Germinal center (tissue), 1 donor: Measurements from ENCODE around the gene KCNQ5.
"Not testable (repeated sequence)": the region's sequence is repeated elsewhere in the genome, so short reads cannot be mapped to it uniquely, and the experiment has no call there.

ENCODE experiments used
- DNase-seq: peaks from one replicate; pipeline ENCODE4 v3.0.0; 2012; ENCODE audit warnings: mixed read lengths, low spot score

The KCNQ5 gene

GRCh38 chr6:73180763-73181619 lies 559.1 kb downstream of the KCNQ5 start:
- peak; percentile 65 for DNase-seq

GRCh38 chr6:73182021-73182607 lies 560.2 kb downstream of the KCNQ5 start:
- DNase-seq: no peak

- DNase-seq: not testable (repeated sequence)
Observed at GRCh38 chr6:73193302-73193701, 571.4 kb downstream of the KCNQ5 start.

- no peak for DNase-seq
Observed at GRCh38 chr6:73194744-73195143, 572.9 kb downstream of the KCNQ5 start.

GRCh38 chr6:73200247-73200646 lies 578.4 kb downstream of the KCNQ5 start:
- DNase-seq: no peak

- DNase-seq: no peak
Observed at GRCh38 chr6:73200735-73201134, 578.9 kb downstream of the KCNQ5 start.

GRCh38 chr6:73203098-73203497 lies 581.2 kb downstream of the KCNQ5 start:
- no peak for DNase-seq

- DNase-seq: no peak
Observed at GRCh38 chr6:73204252-73204651, 582.4 kb downstream of the KCNQ5 start.

- DNase-seq: no peak
Observed at GRCh38 chr6:73207221-73207837, 585.5 kb downstream of the KCNQ5 start.

- DNase-seq: no peak
Observed at GRCh38 chr6:73209117-73209516, 587.3 kb downstream of the KCNQ5 start.

- DNase-seq: no peak
Observed at GRCh38 chr6:73216859-73217258, 595.0 kb downstream of the KCNQ5 start.

- DNase-seq: no peak
Observed at GRCh38 chr6:73225396-73225795, 603.5 kb downstream of the KCNQ5 start, which contains the start of gene KHDC1L. KHDC1L (minus strand) TSS chr6:73225496; CDS start chr6:73225408, 88 bp downstream.

- DNase-seq: no peak
Observed at GRCh38 chr6:73227606-73228255, 605.9 kb downstream of the KCNQ5 start.

- DNase-seq: no peak
Observed at GRCh38 chr6:73231986-73232391, 610.1 kb downstream of the KCNQ5 start.

GRCh38 chr6:73233048-73233447 lies 611.2 kb downstream of the KCNQ5 start:
- DNase-seq: no peak

- DNase-seq: not testable (repeated sequence)
Observed at GRCh38 chr6:73233971-73234370, 612.1 kb downstream of the KCNQ5 start.

GRCh38 chr6:73234733-73235132 lies 612.9 kb downstream of the KCNQ5 start:
- no peak for DNase-seq

- no peak for DNase-seq
Observed at GRCh38 chr6:73236144-73236750, 614.4 kb downstream of the KCNQ5 start.

- DNase-seq: no peak
Observed at GRCh38 chr6:73240730-73241129, 618.9 kb downstream of the KCNQ5 start.

GRCh38 chr6:73242001-73242400 lies 620.1 kb downstream of the KCNQ5 start:
- DNase-seq: no peak
